GM23338 (cell line): ENCODE measurements around the gene NBPF26. TPM values are rescaled to one million over a fixed set of nuclear protein-coding genes. Genes with fewer than 3 reads are reported as not detected.
"Not testable (repeated sequence)": the region's sequence is repeated elsewhere in the genome, so short reads cannot be mapped to it uniquely, and the experiment has no call there.

ENCODE experiments used
- ATAC-seq: fragments of 200-7000 bp; cut with Tn5 transposase; 3 replicates; pipeline ENCODE4 v1.9.1; 2020
- DNase-seq: peaks from one replicate; pipeline ENCODE4 v3.0.0-alpha.2; 2015; ENCODE audit warnings: low spot score
- H2AFZ ChIP-seq: fragments of 200-600 bp; sonication (generic); 2 replicates; pipeline ENCODE4 v1.8.0; 2016; ENCODE audit warnings: antibody characterized with exemption, mild to moderate bottlenecking, moderate library complexity
- H3F3A ChIP-seq: fragments of 200-600 bp; sonication (generic); replicated peaks from 2 replicates; pipeline ENCODE4 v1.8.0; 2017; ENCODE audit warnings: antibody characterized with exemption, mixed run types, low read depth
- H3K27ac ChIP-seq: fragments of 200-600 bp; sonication (generic); 2 replicates; pipeline ENCODE4 v1.6.1; 2016; ENCODE audit warnings: low read depth
- H3K27me3 ChIP-seq: fragments of 200-600 bp; sonication (generic); 2 replicates; pipeline ENCODE4 v1.8.0; 2016; ENCODE audit warnings: mild to moderate bottlenecking, mixed run types, moderate library complexity; ENCODE audit not compliant: insufficient read depth
- H3K36me3 ChIP-seq: fragments of 200-600 bp; sonication (generic); 2 replicates; pipeline ENCODE4 v1.8.0; 2016; ENCODE audit warnings: mild to moderate bottlenecking; ENCODE audit not compliant: insufficient read depth
- H3K4me1 ChIP-seq: fragments of 200-600 bp; sonication (generic); 2 replicates; pipeline ENCODE4 v1.8.0; 2016; ENCODE audit warnings: mild to moderate bottlenecking, moderate library complexity; ENCODE audit not compliant: insufficient read depth
- H3K4me2 ChIP-seq: fragments of 200-600 bp; sonication (generic); 2 replicates; pipeline ENCODE4 v1.7.1; 2017; ENCODE audit warnings: mixed run types
- H3K4me3 ChIP-seq: fragments of 200-600 bp; sonication (generic); 2 replicates; pipeline ENCODE4 v1.6.1; 2016; ENCODE audit warnings: mixed run types
- H3K79me2 ChIP-seq: fragments of 200-600 bp; sonication (generic); replicated peaks from 2 replicates; pipeline ENCODE4 v1.8.0; 2017; ENCODE audit warnings: mild to moderate bottlenecking; ENCODE audit not compliant: insufficient read depth
- H3K9me2 ChIP-seq: fragments of 200-600 bp; sonication (generic); 2 replicates; pipeline ENCODE4 v1.8.0; 2017; ENCODE audit not compliant: insufficient read depth
- H4K20me1 ChIP-seq: fragments of 200-600 bp; sonication (generic); replicated peaks from 2 replicates; pipeline ENCODE4 v1.8.0; 2017; ENCODE audit warnings: mild to moderate bottlenecking; ENCODE audit not compliant: insufficient read depth
- H3K27ac Mint-ChIP-seq: 2 replicates; pipeline ENCODE4 v1.8.0; 2020; ENCODE audit warnings: inconsistent platforms, mild to moderate bottlenecking, moderate library complexity, mixed read lengths
- H3K27me3 Mint-ChIP-seq: 3 replicates; pipeline ENCODE4 v1.8.0; 2022; ENCODE audit warnings: low read depth, mild to moderate bottlenecking, moderate library complexity, mixed read lengths, inconsistent platforms; ENCODE audit not compliant: insufficient read depth, poor library complexity
- H3K36me3 Mint-ChIP-seq: 3 replicates; pipeline ENCODE4 v1.8.0; 2021; ENCODE audit warnings: low read depth, mild to moderate bottlenecking, inconsistent platforms, moderate library complexity, mixed read lengths
- H3K4me1 Mint-ChIP-seq: 3 replicates; pipeline ENCODE4 v1.8.0; 2020; ENCODE audit warnings: mild to moderate bottlenecking, inconsistent platforms, mixed read lengths
- H3K4me3 Mint-ChIP-seq: 3 replicates; pipeline ENCODE4 v1.8.0; 2021; ENCODE audit warnings: moderate library complexity, mild to moderate bottlenecking, inconsistent platforms, mixed read lengths
- H3K9me3 Mint-ChIP-seq: 3 replicates; pipeline ENCODE4 v1.8.0; 2020; ENCODE audit warnings: moderate library complexity, mild to moderate bottlenecking, inconsistent platforms, mixed read lengths
- long read RNA-seq: library from polyadenylated mRNA; unstranded; transcript quantifications from one replicate; pipeline ENCODE4 v2.0.0, GENCODE V29; 2020; ENCODE audit not compliant: unreplicated experiment
- polyA plus RNA-seq: library from polyadenylated mRNA; unstranded; fragments of >200 nt; fragmentation: Nextera tagmentation; extraction: Ambion mirVana; gene quantifications from 2 replicates; pipeline ENCODE4 v1.2.1, GENCODE V29; 2016
- total RNA-seq: library from RNA; depleted of rRNA; stranded (reverse); fragments of >200 nt; shearing (Covaris generic); gene quantifications from 2 replicates; pipeline ENCODE4 v1.2.3, GENCODE V29; 2014; rRNA removed

Gene NBPF26
- total RNA-seq, result 4.1 and 6.8 TPM in 2 replicates
- 1.8 and 2.0 TPM in 2 replicates for polyA plus RNA-seq
- long read RNA-seq, result 0 reads

DNA sequence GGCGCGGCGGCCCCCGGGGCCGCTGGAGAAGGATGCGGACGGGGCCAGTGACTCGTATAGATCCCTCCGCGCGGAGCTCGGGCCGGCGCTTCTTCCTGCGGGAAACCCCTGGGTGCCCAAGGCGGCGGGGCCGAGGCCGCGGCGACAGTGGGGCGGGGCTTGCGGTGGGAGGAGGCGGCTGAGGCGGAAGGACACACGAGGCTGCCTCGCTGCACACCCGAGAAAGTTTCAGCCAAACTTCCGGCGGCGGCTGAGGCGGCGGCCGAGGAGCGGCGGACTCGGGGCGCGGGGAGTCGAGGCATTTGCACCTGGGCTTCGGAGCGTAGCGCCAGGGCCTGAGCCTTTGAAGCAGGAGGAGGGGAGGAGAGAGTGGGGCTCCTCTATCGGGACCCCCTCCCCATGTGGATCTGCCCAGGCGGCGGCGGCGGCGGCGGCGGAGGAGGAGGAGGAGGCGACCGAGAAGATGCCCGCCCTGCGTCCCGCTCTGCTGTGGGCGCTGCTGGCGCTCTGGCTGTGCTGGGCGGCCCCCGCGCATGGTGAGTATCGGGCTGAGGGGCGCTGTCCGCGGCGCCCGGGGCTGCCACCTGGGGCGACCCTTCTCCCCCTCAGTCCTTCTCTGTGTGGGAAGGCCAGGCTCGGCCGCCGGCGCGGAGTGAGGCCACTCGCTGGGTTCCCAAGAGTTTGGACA, at the start of gene NBPF26:
Gene NBPF26, plus strand, starts transcription at position 231 of the 688 bp plus-strand sequence.
- ATAC-seq (peak; percentile 99), DNase-seq (peak; percentile 11)
- not testable (repeated sequence) for H3K36me3 Mint-ChIP-seq, H3K4me1 Mint-ChIP-seq, H3K79me2 ChIP-seq, H3K9me3 Mint-ChIP-seq, H3K27ac Mint-ChIP-seq, H3K27ac ChIP-seq, H3K4me1 ChIP-seq, H3K27me3 Mint-ChIP-seq, H3F3A ChIP-seq, H4K20me1 ChIP-seq, H2AFZ ChIP-seq, H3K27me3 ChIP-seq, H3K36me3 ChIP-seq, H3K9me2 ChIP-seq
- peak within 1 kb of the TSS; percentile 48; the same call in 2 of the 3 replicates for H3K4me3 Mint-ChIP-seq
- peak within 1 kb of the TSS; percentile 57 for H3K4me3 ChIP-seq
- peak within 1 kb of the TSS; percentile 73; the same call in 1 of the 2 replicates for H3K4me2 ChIP-seq

DNA sequence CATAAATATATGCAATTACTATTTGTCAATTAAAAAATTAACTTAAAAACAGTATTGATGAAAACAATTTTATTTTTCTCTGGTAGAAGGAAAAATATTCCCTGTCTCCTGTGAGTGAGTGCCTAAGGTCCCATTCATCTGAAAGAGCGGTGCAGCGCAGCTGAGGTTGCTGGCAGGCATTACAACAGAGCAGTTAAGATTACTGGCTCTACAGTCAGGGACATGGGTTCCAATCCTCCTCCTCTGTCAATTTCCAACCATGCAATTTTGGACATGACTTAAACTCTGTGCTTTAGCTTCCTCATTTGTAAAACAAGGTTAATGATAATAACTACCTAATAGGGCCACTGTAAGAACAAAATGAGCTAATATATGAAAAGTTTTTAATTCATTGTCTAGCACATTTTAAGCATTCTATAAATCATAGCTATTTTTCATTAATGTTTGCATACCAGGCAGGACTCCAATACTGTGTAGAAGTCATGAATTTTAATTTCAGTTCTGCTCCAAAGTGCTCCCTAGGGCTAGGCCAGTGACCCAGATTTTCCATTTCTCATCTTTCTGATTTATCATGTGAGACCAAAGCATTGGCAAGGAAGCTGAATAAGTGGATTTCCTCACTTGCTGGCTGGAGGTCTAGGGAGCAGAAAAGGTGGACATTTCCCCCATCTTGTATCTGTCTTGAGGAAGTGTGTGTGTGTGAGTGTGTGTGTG, 43.5 kb upstream of the NBPF26 start:
- ATAC-seq, H3K27me3 Mint-ChIP-seq, H3K79me2 ChIP-seq, H3K9me3 Mint-ChIP-seq, H3K27me3 ChIP-seq, H3K4me2 ChIP-seq, H2AFZ ChIP-seq, H3K4me3 ChIP-seq, H3K9me2 ChIP-seq, H3K27ac Mint-ChIP-seq, H3K4me1 Mint-ChIP-seq, DNase-seq, H3K4me1 ChIP-seq, H3K36me3 Mint-ChIP-seq, H3F3A ChIP-seq, H3K4me3 Mint-ChIP-seq, H3K27ac ChIP-seq, H4K20me1 ChIP-seq, H3K36me3 ChIP-seq: not testable (repeated sequence)

DNA sequence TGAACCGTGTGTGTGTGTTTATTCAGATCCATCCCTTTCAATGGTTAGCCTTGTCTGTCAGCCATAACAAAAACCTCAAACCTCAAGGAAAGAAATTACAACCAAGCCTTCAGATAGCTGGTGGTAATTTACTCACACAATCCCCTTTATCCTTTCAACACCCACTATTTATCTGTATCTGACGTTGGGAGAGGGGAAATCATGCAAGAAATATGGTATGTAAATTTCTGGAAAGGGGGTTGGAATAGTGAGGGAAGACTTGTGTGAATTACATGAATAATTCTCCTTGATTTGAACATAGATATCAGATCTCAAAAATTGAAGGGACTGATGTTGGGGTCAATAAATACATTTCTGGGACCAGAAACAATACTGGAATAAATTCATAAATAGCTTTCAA, 42.8 kb upstream of the NBPF26 start:
- H3K36me3 Mint-ChIP-seq, H3K27ac ChIP-seq, H3K4me1 Mint-ChIP-seq, H2AFZ ChIP-seq, H3K4me2 ChIP-seq, H4K20me1 ChIP-seq, H3K79me2 ChIP-seq, H3F3A ChIP-seq, H3K36me3 ChIP-seq, DNase-seq, H3K27me3 ChIP-seq, H3K4me3 ChIP-seq, H3K27me3 Mint-ChIP-seq, H3K9me3 Mint-ChIP-seq, ATAC-seq, H3K27ac Mint-ChIP-seq, H3K9me2 ChIP-seq, H3K4me3 Mint-ChIP-seq, H3K4me1 ChIP-seq: not testable (repeated sequence)

DNA sequence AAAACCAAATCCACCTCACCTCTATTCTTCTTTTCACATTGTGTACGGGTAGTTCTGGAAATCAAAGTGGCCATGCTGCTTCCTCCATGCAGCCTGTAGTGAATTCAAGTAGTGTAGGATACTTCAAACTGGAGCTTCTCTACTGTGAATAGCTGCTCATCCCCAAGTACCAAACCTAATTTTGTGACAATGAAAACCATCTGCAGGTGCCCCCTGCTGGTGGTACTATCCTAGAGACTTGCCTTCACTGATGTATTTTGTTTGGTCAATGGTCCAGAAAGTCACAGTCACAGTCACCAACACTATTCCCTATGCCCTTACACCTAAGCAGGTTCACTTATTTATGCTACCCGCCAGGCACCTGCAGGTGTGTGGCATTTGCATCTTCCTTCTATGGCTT, 39.3 kb upstream of the NBPF26 start:
- not testable (repeated sequence) for H3K4me1 ChIP-seq, H3K4me2 ChIP-seq, H3F3A ChIP-seq, H3K27ac Mint-ChIP-seq, H3K4me3 ChIP-seq, H3K79me2 ChIP-seq, H3K27me3 Mint-ChIP-seq, DNase-seq, H3K27me3 ChIP-seq, H3K9me3 Mint-ChIP-seq, H2AFZ ChIP-seq, H3K4me1 Mint-ChIP-seq, H3K36me3 Mint-ChIP-seq, H3K4me3 Mint-ChIP-seq, H4K20me1 ChIP-seq, H3K9me2 ChIP-seq, H3K36me3 ChIP-seq, H3K27ac ChIP-seq
- ATAC-seq, result peak; percentile 77

DNA sequence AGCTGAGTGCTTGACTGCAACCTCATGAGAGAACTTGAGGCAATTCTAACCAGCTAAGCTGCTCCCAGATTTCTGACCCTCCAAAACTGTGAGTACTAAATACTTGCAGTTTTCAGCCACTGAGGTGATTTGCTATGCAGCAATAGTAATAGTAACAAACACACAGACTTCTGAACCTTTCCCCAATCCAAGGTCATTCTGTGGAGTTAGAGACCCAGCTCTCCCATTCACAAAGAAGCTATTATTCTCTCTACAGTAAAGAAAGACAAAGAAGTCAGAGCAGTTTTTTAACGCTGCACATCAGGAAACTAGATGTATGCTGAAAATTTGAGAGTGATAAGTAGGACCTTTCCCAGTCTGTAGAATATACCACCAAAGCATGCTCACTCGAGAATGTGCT, 38.1 kb upstream of the NBPF26 start:
- not testable (repeated sequence) for H3K27ac ChIP-seq, DNase-seq, H3F3A ChIP-seq, H3K79me2 ChIP-seq, H4K20me1 ChIP-seq, H3K4me1 ChIP-seq, H3K36me3 ChIP-seq, H3K36me3 Mint-ChIP-seq, H3K9me3 Mint-ChIP-seq, H3K4me3 ChIP-seq, H3K4me3 Mint-ChIP-seq, ATAC-seq, H3K27me3 ChIP-seq, H3K9me2 ChIP-seq, H3K4me1 Mint-ChIP-seq, H2AFZ ChIP-seq, H3K4me2 ChIP-seq, H3K27me3 Mint-ChIP-seq, H3K27ac Mint-ChIP-seq

DNA sequence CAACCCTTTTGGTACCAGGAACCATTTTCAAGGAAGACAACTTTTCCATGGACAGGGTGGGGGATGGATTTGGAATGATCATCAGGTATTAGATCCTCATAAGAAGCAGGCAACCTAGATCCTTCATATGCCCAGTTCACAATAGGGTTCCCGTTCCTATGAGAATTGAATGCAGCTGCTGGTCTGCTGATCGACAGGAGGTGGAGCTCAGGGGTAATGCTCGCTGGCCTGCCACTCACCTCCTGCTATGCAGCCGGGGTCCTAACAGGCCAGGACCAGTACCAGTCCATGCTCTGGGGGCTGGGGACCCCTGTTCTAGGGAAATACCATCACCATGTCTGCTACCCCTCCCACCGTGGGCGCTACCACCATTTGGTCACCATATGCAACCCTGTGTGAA, 36.5 kb upstream of the NBPF26 start:
- not testable (repeated sequence) for H3K4me1 ChIP-seq, ATAC-seq, H3K4me2 ChIP-seq, H3F3A ChIP-seq, H3K4me1 Mint-ChIP-seq, H3K9me2 ChIP-seq, H3K36me3 ChIP-seq, H3K36me3 Mint-ChIP-seq, H3K79me2 ChIP-seq, H3K4me3 ChIP-seq, H3K9me3 Mint-ChIP-seq, DNase-seq, H4K20me1 ChIP-seq, H3K27me3 Mint-ChIP-seq, H3K4me3 Mint-ChIP-seq, H3K27ac Mint-ChIP-seq, H2AFZ ChIP-seq, H3K27ac ChIP-seq, H3K27me3 ChIP-seq
